IPS-20b (cell line): ENCODE data around the gene CLSTN2.
A peak's percentile ranks its signal among the peaks of the same experiment; 100 is the strongest.

Source experiments
- H3K27ac ChIP-seq: one replicate; pipeline ENCODE4 v1.5.1; 2013; ENCODE audit warnings: low read length
- H3K27me3 ChIP-seq: 2 replicates; pipeline ENCODE4 v1.6.1; 2013; ENCODE audit warnings: mild to moderate bottlenecking, low read length, inconsistent platforms; ENCODE audit not compliant: insufficient read depth
- H3K36me3 ChIP-seq: 2 replicates; pipeline ENCODE4 v1.6.1; 2013; ENCODE audit warnings: low read depth, mild to moderate bottlenecking, inconsistent platforms, low read length, moderate library complexity; ENCODE audit not compliant: insufficient read depth
- H3K4me1 ChIP-seq: 2 replicates; pipeline ENCODE4 v1.6.1; 2013; ENCODE audit warnings: mild to moderate bottlenecking, control low read depth, inconsistent platforms, low read length, moderate library complexity; ENCODE audit not compliant: insufficient read depth
- H3K4me3 ChIP-seq: 2 replicates; pipeline ENCODE4 v1.5.1; 2013; ENCODE audit warnings: mild to moderate bottlenecking, low read length, inconsistent platforms
- H3K9ac ChIP-seq: 2 replicates; pipeline ENCODE4 v1.6.1; 2013; ENCODE audit warnings: low read depth, mild to moderate bottlenecking, inconsistent platforms, low read length, moderate library complexity
- H3K9me3 ChIP-seq: 2 replicates; pipeline ENCODE4 v1.6.1; 2013; ENCODE audit warnings: mild to moderate bottlenecking, low read depth, low read length, inconsistent platforms; ENCODE audit not compliant: insufficient read depth

Gene CLSTN2

DNA sequence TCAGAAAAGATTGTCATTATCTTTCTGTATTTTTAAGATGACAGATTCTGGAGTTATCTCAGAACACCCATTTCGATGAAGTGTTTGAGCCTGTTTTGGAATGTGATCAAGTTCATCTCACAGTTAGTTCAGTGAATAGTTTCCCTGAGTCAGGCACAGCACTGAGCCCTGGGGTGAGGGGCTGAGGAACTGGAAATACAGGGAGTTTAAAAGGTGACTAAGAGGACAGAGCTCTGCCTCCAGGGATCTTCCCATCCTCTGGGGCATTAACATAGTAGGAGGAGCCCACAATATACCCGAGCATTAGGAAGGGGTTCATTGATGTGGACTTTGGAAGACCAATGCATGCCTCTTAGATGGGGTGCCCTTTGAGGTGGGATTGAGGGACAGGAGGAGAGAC, 355.1 kb downstream of the CLSTN2 start:
- no peaks in the 10 kb centered on the region for H3K36me3 ChIP-seq
- no peaks in the 10 kb centered on the region for H3K9me3 ChIP-seq
- H3K4me3 ChIP-seq, result no peak overlapping the region
- H3K27me3 ChIP-seq, result no peaks in the 10 kb centered on the region
- no peak overlapping the region for H3K9ac ChIP-seq
- peaks cover 5% of the 10 kb centered on the region; the same call in 1 of the 2 replicates for H3K4me1 ChIP-seq
- no peak overlapping the region for H3K27ac ChIP-seq

- H3K4me1 ChIP-seq, result peaks cover 10% of the 10 kb centered on the region; the same call in 1 of the 2 replicates
- H3K4me3 ChIP-seq, result no peak overlapping the region
- H3K9ac ChIP-seq, result no peak overlapping the region
- H3K27me3 ChIP-seq, result no peaks in the 10 kb centered on the region
- no peak overlapping the region for H3K27ac ChIP-seq
- H3K9me3 ChIP-seq, result no peaks in the 10 kb centered on the region
- H3K36me3 ChIP-seq, result no peaks in the 10 kb centered on the region
Observed at GRCh38 chr3:140292170-140292569, 357.2 kb downstream of the CLSTN2 start.

GRCh38 chr3:140292684-140293083, 357.7 kb downstream of the CLSTN2 start:
- Histone ChIP-seq H3K4me1 (peaks cover 14% of the 10 kb centered on the region; the same call in 1 of the 2 replicates), H3K36me3 (no peaks in the 10 kb centered on the region), H3K27ac (no peak overlapping the region), H3K4me3 (no peak overlapping the region), H3K9me3 (no peaks in the 10 kb centered on the region), H3K9ac (no peak overlapping the region), H3K27me3 (no peaks in the 10 kb centered on the region)

GRCh38 chr3:140294058-140294457, 359.1 kb downstream of the CLSTN2 start:
- Histone ChIP-seq H3K4me3 (no peak overlapping the region), H3K27ac (no peak overlapping the region), H3K9ac (no peak overlapping the region), H3K4me1 (peaks cover 21% of the 10 kb centered on the region; the same call in 1 of the 2 replicates), H3K9me3 (no peaks in the 10 kb centered on the region), H3K27me3 (no peaks in the 10 kb centered on the region), H3K36me3 (no peaks in the 10 kb centered on the region)

GRCh38 chr3:140296796-140297352, 361.9 kb downstream of the CLSTN2 start:
- H3K36me3 ChIP-seq, result no peaks in the 10 kb centered on the region
- H3K27me3 ChIP-seq, result no peaks in the 10 kb centered on the region
- H3K9ac ChIP-seq, result no peak overlapping the region
- H3K4me3 ChIP-seq, result no peak overlapping the region
- no peak overlapping the region for H3K27ac ChIP-seq
- peaks cover 29% of the 10 kb centered on the region; the same call in 1 of the 2 replicates for H3K4me1 ChIP-seq
- no peaks in the 10 kb centered on the region for H3K9me3 ChIP-seq

DNA sequence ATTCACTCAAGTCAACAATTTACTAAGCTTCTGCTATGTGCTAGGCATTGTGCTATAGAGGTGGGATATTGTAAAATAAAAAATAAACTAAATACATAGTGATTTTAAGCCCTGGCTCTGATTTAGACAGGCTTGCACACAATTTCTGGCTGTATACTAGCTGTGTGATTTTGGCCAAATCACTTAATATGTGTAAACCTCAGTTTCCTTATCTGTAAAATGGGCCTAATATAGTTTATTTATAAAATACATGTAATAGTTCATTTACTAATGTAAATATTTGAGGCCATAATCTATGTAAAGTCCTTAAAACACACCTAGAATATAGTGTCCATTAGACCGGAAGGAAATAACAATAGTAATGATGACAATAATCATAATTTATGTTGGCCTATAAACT, 363.1 kb downstream of the CLSTN2 start:
- Histone ChIP-seq H3K27me3 (no peaks in the 10 kb centered on the region), H3K9me3 (no peaks in the 10 kb centered on the region), H3K9ac (0 out of 2 replicates have a peak overlapping the region, but pooled peaks have one; percentile 18), H3K4me1 (peaks cover 29% of the 10 kb centered on the region; the same call in 1 of the 2 replicates), H3K4me3 (no peak overlapping the region), H3K36me3 (no peaks in the 10 kb centered on the region), H3K27ac (no peak overlapping the region)

GRCh38 chr3:140298569-140299070, 363.6 kb downstream of the CLSTN2 start:
- Histone ChIP-seq H3K4me3 (0 out of 2 replicates have a peak overlapping the region, but pooled peaks have one; percentile 3), H3K4me1 (peaks cover 29% of the 10 kb centered on the region; the same call in 1 of the 2 replicates), H3K36me3 (no peaks in the 10 kb centered on the region), H3K9ac (peak overlapping the region; percentile 15; the same call in 1 of the 2 replicates), H3K27ac (peak overlapping the region; percentile 37), H3K9me3 (no peaks in the 10 kb centered on the region), H3K27me3 (no peaks in the 10 kb centered on the region)

GRCh38 chr3:140303875-140304274, 368.9 kb downstream of the CLSTN2 start:
- Histone ChIP-seq H3K27me3 (no peaks in the 10 kb centered on the region), H3K4me3 (no peak overlapping the region), H3K27ac (no peak overlapping the region), H3K36me3 (no peaks in the 10 kb centered on the region), H3K9ac (no peak overlapping the region), H3K4me1 (peaks cover 14% of the 10 kb centered on the region; the same call in 1 of the 2 replicates), H3K9me3 (no peaks in the 10 kb centered on the region)

GRCh38 chr3:140308535-140308934, 373.6 kb downstream of the CLSTN2 start:
- no peaks in the 10 kb centered on the region for H3K9me3 ChIP-seq
- H3K4me1 ChIP-seq, result no peaks in the 10 kb centered on the region
- H3K4me3 ChIP-seq, result no peak overlapping the region
- no peak overlapping the region for H3K27ac ChIP-seq
- H3K36me3 ChIP-seq, result no peaks in the 10 kb centered on the region
- no peaks in the 10 kb centered on the region for H3K27me3 ChIP-seq
- H3K9ac ChIP-seq, result no peak overlapping the region

DNA sequence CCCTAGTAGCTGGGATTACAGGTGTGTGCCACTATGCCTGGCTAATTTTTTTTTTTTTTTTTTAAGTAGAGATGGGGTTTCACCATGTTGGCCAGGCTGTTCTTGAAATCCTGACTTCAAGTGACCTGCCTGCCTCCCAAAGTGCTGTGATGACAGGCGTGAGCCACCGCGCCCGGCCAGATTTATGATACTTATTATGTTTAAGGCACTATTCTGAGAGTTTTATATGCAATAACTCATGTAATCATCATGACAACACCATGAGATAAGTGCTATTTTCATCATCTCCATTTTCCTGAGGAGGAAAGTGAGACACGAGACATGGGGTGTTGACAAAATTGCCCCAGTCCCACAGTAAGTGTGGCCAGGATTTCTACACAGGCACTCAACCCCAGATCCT, 376.4 kb downstream of the CLSTN2 start:
- Histone ChIP-seq H3K9me3 (no peaks in the 10 kb centered on the region), H3K4me1 (no peaks in the 10 kb centered on the region), H3K4me3 (no peak overlapping the region), H3K36me3 (no peaks in the 10 kb centered on the region), H3K9ac (no peak overlapping the region), H3K27ac (no peak overlapping the region), H3K27me3 (no peaks in the 10 kb centered on the region)

- no peaks in the 10 kb centered on the region for H3K9me3 ChIP-seq
- 0 out of 2 replicates have a peak, but pooled peaks cover 4% of the 10 kb centered on the region for H3K4me1 ChIP-seq
- no peak overlapping the region for H3K4me3 ChIP-seq
- no peaks in the 10 kb centered on the region for H3K27me3 ChIP-seq
- H3K27ac ChIP-seq, result no peak overlapping the region
- no peaks in the 10 kb centered on the region for H3K36me3 ChIP-seq
- H3K9ac ChIP-seq, result no peak overlapping the region
Observed at GRCh38 chr3:140315955-140316354, 381.0 kb downstream of the CLSTN2 start.

DNA sequence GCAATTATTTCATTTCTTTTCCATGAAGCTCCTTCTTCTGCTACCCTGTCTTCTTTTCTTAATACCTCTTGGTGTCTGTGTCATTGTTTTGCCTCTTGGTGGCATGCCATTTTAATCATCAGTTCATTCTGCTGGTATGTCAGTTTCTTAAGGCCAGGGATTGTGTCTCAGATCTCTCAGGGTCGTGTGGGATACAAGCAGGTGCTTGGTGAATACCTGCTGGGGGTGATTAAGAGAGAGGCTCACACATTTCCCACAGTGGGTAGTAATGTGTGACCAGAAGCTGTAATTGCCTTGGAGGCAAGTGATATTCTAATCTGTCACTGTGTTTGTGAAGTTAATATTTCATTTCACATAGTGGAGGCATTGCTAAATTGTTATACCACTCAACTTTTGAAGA, 381.5 kb downstream of the CLSTN2 start:
- H3K27ac ChIP-seq, result no peak overlapping the region
- H3K27me3 ChIP-seq, result no peaks in the 10 kb centered on the region
- no peak overlapping the region for H3K4me3 ChIP-seq

More for the DNA sequence above, 381.5 kb downstream of the CLSTN2 start:
- Histone ChIP-seq H3K9ac (no peak overlapping the region), H3K4me1 (0 out of 2 replicates have a peak, but pooled peaks cover 4% of the 10 kb centered on the region), H3K36me3 (no peaks in the 10 kb centered on the region), H3K9me3 (no peaks in the 10 kb centered on the region)
